Activated CD8-positive, alpha-beta memory T cell treated with anti-CD3 and anti-CD28 coated beads, Interleukin-2, amount 50 U/mL, for 1 hour (primary cell): ENCODE measurements around the gene CELF5.
A peak's percentile ranks its signal among the peaks of the same experiment; 100 is the strongest.
"Not testable (repeated sequence)": the region's sequence is repeated elsewhere in the genome, so short reads cannot be mapped to it uniquely, and the experiment has no call there.

Experiments used
- DNase-seq: peaks from one replicate; pipeline ENCODE4 v3.0.0-alpha.2; 2020; ENCODE audit errors: extremely low read depth

CELF5 gene

DNA sequence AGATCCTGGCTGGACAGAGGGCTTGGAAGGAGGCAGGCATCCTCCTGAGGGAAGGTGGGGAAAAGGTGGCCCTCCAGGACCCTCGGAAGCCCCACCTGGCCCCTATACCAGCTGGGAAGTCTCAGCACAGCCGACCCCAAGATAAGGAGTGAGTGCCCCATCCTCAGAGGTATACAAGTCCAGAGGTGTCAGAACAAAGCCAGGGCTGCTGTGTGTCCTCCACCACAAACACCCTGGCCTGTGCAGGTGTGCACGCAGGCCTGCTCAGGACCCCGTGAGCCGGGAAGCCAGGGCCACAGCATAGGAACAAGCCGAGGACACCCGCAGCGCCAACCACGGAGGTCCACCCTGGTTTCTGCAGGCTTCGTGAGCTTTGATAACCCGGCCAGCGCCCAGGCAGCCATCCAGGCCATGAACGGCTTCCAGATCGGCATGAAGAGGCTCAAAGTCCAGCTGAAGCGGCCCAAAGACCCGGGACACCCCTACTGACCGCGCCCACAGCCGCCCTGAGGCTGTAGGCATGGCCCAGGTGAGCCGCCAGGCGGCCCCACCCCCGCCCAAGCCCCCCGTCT is 68.6 kb downstream of the CELF5 start:
- DNase-seq = no peak

DNA sequence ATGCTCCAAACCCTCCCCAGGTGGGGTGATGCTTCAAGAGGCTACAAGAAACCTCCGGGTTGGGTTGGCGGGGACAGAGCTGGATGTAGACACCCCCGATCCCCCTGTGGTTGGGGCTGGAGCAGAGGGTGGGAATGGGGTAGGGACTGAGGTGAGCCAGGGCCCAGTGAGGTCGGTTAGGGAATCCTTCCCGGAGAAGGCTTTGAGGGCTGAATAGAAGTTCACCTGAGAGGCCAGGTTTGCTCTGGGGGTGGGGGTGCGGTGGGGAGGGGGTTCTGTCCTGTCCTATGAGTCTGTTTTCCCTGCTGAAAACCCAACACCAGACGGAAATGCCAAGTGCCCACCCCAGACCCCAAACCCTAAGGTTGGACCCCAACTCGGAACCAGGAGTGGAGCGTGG is 69.1 kb downstream of the CELF5 start:
- no peak for DNase-seq

DNA sequence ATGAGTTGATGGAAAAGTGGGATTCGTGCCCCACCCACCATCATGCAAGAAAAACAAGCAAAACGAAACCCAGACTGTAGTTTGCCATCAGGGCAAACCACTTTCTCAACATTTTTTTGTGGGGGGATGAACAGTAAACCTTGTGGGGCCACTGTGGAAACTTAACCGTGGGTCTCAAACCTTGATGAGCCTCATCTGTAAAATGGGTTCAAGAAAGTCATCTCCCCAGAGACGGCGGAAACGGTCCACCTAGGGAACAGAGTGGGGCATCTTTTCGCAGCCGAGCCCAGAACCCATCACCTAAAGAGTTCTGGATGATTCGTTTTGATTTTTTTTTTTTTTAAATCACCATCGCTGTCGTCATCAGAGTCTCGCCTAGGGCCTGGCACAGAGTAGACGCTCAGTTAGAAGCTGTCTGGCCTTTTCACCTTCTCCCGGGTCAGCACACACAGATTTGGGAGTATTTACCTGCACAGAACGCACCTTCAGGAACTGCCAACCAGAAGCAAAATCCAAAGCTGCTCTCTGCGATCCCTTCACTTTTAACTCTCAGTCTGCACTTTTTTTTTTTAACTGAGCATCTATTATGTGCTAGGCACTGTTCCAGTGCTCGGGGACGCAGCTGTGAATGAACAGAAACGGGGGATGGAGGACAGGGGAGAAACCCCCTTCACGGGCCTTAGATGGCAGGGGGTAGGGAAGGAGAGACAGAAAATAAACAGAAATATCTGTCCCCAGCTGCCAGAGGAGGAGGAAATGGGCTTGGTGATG is 69.8 kb downstream of the CELF5 start:
- no peak for DNase-seq

DNA sequence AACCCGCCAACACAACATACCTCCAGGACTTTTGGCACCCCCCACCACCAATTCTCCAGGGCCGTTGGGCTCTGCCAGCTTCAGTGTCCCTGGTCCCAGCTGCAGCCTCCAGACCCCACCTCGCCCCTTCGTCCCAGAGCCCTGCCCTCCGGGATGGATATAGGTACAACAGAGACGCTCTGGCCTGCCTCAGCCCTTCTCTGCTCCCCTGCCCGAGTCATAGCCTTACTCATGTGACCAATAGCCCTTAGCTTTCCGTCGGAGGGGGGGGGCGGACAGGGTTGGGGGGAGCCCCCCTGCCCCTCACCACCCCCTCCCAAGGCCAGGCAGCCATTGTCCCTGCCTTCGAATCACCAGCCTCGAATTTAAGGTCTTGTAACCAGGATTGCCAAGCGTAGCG is 71.1 kb downstream of the CELF5 start:
- no peak for DNase-seq

DNA sequence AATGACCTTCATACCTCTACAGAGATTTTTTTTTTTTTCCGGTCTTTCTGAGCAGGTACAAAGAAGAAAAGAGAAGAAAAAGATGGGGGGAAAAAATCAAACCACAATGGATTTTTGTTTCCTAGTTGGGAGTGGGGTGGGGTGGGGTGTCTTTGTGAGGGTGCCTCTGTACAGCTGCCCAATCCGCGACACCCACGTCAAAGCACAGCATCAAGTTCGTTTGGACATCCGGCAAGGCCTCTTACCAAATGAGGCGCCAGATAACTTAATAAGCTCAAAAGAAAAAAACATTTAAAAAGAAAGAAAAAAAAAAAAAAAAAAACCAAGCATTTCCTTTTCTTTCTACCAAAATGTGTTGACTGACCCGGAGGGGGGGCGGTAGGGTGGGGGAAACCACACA is 71.6 kb downstream of the CELF5 start:
- DNase-seq = no peak

DNA sequence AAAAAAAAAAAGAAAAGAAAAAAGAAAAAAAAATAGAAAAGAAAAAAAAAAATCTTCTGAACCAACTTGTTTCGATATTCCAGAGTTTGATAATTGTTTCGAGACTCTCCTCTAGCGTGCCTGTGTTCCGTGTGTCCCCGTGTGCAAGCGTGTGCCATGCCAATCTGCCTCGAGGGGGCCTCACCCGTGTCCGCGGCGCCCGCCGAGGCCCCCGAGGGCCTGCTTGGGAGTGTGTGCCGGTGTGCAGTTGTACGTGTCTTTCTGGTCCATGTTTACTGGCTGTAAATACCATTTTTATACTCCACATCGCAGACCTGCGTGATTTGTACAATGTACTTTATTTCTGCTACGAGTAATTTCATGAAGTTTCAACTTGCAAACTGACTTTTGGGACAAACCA is 72.0 kb downstream of the CELF5 start:
- no peak for DNase-seq

DNA sequence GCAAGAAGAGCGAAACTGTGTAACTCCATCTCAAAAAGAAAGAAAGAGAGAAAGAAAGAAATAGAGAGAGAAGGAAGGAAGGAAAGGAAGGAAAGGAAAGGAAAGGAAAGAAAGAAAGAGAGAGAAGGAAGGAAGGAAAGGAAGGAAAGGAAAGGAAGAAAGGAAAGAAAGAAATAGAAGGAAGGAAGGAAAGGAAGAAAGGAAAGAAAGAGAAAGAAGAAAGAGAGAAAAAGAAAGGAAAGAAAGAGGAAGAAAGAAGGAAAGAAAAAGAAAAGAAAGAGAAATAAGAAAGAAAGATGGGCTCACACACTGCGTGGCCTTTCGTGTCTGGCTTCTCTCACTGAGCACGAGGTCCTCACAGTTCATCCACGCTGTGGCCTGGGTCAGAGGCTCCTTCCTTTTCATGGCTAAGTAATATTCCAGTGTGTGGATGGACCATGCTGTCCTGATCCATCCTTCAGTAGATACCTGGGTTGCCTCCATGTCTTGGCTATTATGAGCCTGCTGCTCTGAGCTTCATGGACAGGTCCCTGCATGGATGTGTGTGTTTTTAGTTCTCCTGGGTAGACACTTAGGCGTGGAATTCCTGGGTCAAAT is 74.5 kb downstream of the CELF5 start:
- DNase-seq = no peak

DNA sequence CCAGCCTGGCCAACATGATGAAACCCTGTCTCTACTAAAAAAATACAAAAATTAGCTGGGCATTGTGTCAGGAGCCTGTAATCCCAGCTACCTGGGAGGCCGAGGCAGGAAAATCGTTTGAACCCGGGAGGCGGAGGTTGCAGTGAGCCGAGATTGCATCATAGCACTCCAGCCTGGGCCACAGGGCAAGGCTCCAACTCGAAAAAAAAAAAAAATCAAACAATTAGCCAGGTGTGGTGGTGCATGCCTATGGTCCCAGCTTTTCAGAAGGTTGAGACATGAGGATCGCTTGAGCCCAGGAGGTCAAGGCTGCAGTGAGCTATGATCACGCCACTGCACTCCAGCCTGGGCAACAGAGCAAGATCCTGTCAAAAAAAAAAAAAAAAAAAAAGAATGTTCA is 76.1 kb downstream of the CELF5 start:
- DNase-seq = not testable (repeated sequence)

DNA sequence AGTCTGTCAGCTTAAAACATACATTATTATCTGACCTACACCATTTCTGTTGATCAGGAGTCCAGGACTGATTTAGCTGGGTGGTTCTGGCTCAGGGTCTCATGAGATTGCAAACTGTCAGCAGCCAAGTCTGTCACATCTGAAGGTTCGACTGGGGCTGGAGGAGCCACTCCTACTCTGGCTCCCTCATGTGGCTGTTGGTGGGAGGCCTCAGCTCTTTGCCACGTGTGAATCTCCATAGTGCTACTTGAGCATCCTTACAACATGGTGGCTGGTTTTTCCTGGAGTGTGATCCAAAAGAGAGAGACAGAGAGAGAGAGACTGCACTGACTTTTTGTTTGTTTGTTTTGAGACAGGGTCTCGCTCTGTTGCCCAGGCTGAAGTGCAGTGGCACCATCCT is 78.3 kb downstream of the CELF5 start:
- DNase-seq = no peak

DNA sequence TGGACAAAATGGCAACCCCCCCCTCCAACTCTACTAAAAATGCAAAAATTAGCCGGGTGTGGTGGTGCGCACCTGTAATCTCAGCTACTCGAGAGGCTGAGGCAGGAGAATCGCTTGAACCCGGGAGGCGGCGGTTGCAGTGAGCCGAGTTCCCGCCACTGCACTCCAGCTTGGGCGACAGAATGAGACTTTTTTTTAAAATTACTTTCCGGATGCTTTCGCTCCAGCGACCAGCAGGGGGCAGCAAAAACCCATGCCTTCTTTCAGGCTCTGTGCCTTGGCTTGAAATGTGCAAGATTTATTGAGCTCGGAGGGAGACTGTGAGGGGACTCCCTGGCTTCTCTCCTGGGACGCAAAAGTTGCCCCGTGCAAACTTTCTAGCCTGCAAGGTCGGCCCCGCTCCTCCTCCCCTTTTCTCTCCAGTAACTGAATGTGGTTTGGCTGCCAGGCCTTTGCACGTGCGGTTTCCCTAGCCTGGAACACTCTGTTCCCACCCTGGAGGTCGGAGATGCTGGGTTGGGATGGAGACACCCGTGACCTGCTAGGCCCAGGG is 80.5 kb downstream of the CELF5 start:
- DNase-seq = peak; percentile 49

DNA sequence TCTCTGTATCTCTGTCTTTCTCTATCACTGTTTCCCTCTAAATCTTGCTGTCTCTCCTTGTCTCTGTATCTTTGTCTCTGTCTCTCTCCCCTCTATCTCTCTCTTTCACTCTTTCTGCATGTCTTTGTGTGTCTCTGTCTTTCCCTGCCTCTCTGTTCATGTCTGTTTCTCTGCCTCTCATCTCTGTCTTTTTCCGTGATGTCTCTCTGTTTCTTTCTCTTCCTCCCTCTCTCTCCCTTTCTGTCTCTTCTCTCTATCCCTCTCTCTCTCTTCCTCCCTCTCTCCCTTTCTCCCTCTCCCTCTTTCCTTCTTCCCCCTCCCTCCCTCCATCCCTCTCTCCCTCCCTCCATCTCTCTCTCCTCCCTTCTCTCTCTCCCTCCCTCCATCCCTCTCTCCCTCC is 85.3 kb downstream of the CELF5 start:
- DNase-seq = no peak

DNA sequence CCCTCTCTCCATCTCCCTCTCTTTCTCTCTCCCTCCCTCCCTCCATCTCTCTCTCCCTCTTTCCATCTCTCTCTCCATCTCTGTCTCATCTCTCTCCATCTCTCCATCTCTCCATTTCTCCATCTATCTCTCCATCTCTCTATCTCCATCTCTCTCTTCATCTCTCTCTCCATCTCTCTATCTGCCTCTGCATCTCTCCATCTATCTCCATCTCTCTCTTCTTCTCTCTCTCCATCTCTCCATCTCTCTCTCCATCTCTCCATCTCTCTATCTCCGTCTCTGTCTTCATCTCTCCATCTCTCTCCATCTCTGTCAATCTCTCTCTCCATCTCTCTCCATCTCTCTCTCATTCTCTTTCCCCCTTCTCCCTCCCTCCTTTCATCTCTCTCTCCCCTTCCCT is 85.8 kb downstream of the CELF5 start:
- DNase-seq = no peak

DNA sequence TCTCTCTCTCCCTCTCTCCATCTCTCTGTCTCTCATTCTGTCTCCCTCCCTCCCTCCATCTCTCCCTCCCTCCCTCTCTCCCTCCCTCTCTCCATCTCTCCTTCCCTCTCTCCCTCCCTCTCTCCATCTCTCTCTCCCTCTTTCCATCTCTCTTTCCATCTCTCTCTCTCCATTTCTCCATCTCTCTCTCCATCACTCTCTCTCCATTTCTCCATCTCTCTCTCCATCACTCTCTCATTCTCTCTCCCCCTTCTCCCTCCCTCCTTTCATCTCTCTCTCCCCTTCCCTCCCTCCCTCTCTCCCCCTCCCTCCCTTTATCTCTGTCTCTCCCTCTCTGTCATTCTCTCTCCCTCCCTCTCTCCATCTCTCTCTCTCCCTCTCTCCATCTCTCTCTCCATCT is 86.2 kb downstream of the CELF5 start:
- no peak for DNase-seq

DNA sequence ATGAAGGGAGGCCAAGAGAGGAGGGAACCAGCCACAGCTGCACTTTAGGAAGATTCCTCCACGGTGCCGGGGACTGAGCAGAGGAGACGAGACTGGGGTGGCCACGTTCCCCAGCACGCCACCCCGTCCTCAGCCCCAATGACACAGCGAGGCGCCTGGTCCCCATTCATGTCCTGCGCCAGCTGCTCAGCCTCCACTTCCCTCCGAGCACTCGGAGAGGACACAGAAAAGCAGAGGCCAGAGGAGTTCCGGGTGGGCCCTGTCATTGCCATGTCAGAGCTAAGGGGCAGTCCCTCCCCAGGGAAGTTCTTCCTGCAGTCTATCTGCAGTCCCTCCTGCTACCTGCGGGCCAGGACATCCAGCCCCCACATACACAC is 88.7 kb downstream of the CELF5 start:
- no peak for DNase-seq

DNA sequence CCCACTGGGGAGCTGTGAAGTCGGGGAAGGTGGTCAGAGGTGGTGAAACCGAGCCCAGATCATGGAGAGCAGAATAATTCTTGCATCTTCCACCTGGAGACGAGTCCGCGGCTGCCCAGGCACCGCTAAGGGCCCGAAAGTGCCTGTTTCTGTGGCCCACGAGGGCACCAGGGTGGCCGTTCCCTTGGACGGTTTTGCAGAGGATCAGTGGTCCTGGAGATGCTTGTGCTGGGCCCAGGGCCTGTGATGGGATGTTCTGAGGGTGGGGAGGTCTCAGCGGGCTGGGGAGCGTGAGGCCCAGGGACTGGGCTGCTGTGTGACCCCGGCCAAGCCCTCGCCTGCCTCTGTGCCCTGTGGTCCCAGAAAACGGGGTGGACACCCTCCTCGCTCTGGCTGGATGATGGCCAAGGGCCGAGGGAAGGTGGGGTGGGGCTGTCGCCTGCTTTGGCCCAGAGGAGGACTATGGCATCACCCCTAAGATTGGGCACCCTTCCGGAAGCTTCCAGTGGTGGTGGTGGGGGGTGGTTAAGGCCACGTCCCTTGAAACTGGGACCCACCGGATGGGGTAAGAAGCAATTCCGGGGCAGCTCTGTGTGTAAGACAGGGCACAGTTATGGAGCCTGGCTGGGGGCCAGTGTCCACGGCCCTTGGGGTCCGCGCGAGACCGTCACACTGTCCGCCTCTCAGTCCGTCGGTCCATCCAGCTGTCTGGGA is 90.7 kb downstream of the CELF5 start:
- no peak for DNase-seq

DNA sequence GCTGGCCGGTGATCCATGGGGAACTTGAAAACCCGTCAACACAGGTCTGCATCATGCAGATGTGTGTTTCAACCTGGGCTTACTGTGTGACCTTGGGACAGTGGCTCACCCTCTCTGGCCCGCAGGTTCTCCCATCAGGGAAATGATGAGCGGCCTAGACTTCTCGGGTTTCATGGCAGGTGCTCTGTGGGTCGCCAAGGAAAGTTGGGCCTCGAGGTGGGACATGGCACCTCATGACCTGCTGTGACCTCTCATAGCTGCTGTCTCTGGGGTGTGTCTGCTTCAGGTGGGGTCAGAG is 91.2 kb downstream of the CELF5 start:
- DNase-seq = no peak

DNA sequence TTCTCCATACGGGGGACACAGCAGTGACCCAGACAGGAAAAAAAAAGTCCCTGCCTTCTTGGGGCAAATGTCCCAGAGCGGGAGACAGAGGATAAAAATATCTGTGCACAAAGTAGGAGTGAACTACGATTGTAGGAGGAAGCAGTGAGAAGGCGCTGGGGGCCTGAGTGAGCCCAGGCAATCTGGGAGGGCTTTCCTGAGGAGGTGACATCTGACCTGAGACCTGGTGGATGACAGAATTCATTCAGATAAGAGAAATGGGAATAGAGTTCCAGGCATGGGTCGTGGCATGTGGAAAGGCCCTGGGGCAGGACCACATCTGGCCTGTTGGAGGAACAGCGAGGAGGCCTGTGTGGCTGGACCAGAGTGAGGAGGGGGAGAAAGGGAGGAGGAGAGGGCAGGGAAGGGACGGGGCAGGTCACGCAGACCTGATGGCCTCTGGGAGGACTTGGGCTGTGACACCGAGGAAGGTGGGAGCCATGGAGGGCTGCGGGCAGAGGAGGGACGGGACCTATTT is 91.7 kb downstream of the CELF5 start:
- DNase-seq = no peak

DNA sequence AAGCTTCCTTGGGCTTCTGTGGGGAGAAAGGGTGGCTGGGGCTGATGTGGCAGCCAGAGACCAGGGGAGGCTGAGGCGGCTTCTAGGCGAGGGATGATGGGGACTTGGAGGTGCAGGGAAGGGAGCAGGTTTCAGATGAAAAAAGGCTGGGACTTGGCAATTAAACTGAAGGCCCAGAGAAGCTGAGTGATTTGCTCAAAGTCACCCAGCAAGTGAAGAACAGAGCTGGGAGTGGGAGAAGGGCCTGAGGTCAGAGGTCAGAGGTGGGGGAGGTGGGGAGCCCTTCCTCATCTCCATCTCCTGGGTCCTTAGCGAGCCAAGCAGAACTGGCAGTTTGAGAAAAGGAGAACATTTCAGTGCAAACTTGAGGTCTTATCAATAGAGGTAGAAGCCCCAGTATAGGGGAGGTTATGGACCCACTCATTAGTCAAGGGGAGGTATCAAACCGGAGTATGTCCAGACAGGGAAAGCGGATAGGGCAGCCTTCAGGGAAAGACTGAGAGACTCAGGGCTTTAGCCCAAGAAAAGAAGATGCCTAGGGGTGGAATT is 92.3 kb downstream of the CELF5 start:
- no peak for DNase-seq

DNA sequence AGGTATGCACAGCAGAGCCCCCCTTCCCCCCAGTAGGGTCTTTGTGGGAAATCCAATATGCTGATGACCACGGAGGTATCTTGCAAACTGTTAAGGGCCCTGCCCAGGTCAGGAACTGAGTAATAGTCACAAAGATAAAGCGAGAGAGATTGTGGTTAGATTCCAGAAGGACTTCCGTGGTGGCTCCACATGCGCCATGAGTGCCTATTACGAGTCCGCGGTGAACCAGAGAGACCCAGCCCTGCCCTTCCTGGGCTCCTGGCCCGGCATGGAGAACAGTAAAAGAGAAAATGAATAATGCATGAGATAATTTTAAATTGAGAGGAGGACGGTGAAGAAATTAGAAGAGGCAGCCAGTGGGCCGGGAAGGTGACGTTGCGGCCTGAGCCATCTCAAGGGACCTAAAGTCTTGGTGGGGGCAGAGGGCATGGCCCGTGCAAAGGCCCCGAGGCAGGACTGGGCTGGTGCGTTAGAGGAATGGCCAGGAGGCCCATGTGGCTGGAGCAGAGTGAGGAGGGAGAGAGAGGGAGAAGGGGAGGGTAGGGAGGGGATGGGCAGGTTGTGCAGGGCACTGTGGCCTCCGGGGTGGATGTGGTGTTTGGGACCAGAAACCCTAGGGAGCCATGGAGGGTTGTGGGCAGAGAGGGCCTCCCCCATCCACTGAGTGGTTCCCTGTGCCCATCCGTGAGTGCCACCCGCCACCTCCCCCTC is 95.3 kb downstream of the CELF5 start:
- no peak for DNase-seq

DNA sequence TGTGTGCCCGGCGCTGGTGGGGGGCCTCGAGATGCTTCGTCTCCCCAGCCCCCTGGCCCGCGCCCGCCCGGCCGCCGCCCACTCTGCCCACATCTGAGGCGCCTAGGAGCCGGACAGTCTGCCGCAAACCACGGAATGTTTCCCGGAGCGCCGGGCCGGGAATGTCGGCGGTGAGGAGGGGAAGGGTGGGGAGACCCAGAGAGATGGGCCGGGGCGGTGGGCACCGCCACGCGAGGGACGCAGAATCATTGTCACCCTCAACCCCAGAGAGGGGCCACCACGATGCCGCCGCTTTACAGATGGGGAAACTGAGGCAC is 95.9 kb downstream of the CELF5 start:
- DNase-seq = no peak

DNA sequence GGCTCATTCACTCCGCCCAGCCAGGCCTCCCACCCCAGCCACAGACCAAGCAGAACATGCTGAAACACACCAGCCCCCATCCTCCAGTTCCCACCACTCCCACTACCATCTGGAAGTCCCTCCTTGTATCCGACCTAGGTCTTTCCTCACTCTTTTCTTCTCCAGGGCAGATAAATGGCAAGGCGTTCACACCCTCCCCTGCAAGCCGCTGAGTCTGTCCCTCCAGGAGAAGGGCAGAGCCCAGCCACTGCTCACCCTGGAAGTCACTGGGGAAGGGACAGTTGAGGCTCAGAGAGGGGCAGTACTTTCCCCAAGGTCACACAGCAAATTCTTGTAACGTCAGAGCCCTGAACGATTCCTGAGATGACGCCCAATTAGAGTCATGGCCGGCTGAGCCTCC is 96.4 kb downstream of the CELF5 start:
- no peak for DNase-seq

DNA sequence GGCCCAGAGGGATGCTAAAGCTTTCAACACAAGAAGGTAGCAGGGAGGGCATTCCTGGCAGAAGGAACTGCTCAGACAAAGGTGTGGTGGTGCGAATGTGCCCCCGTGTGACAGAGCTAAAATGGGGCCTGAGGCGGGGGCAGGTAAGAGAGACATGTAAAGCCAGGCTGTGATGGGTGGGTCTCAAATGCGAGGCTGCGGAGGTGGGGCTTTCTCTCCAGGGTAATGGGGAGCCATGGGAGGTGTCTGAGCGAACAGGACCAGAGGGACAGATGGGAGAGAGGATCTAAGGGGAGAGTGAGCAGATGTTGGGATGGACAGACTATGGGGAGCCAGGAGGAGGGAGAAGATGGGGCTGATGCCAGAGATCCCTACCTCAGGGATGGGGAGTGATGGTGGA is 97.2 kb downstream of the CELF5 start:
- DNase-seq = no peak
